Small intestine (tissue), 7 donors: ENCODE data around the gene LRRIQ1. TPM values are rescaled to one million over a fixed set of nuclear protein-coding genes. Genes with fewer than 3 reads are reported as not detected.

Experiments used
- DNase-seq, 2 donors: peaks; one replicate each; pipeline versions ENCODE4 v3.0.0 to v3.0.0-alpha.2; 2013
- FAIRE-seq: peaks from 2 replicates; lab custom pipeline; 2012; peaks lifted over from hg19 to GRCh38; lab: Jason Lieb, UNC
- H3K27ac ChIP-seq, 3 donors: one replicate each; pipeline ENCODE4 v1.5.1; 2013; ENCODE audit warnings: low read length in 2 of 3, mild to moderate bottlenecking in 2 of 3, control low read depth in 1 of 3, inconsistent platforms in 1 of 3, low read depth in 1 of 3, moderate library complexity in 1 of 3
- H3K27me3 ChIP-seq, 3 donors: one replicate each; pipeline ENCODE4 v1.6.1; 2013; ENCODE audit warnings: low read length in 3 of 3, inconsistent platforms in 1 of 3; ENCODE audit not compliant: control insufficient read depth in 3 of 3, insufficient read depth in 3 of 3
- H3K36me3 ChIP-seq, 3 donors: one replicate each; pipeline ENCODE4 v1.6.1; 2013; ENCODE audit warnings: low read length in 3 of 3, inconsistent platforms in 1 of 3, low read depth in 1 of 3, mild to moderate bottlenecking in 1 of 3, moderate library complexity in 1 of 3; ENCODE audit not compliant: control insufficient read depth in 3 of 3, insufficient read depth in 2 of 3
- H3K4me1 ChIP-seq, 3 donors: one replicate each; pipeline ENCODE4 v1.6.1; 2013; ENCODE audit warnings: low read length in 2 of 3, inconsistent platforms in 1 of 3, low read depth in 1 of 3, mild to moderate bottlenecking in 1 of 3, moderate library complexity in 1 of 3; ENCODE audit not compliant: control insufficient read depth in 3 of 3, insufficient read depth in 2 of 3
- H3K4me3 ChIP-seq, 3 donors: one replicate each; pipeline ENCODE4 v1.5.1; 2013; ENCODE audit warnings: low read length in 3 of 3, control low read depth in 1 of 3, inconsistent platforms in 1 of 3, low read depth in 1 of 3, mild to moderate bottlenecking in 1 of 3, moderate library complexity in 1 of 3
- H3K9me3 ChIP-seq, 2 donors: one replicate each; pipeline ENCODE4 v1.6.1; 2013; ENCODE audit warnings: low read depth in 1 of 2, low read length in 1 of 2; ENCODE audit not compliant: control insufficient read depth in 2 of 2, insufficient read depth in 1 of 2
- WGBS, 3 donors: extraction: QIAGEN DNeasy Blood & Tissue Kit; methylation state at CpG; one replicate each; pipeline ENCODE4 v1.1.7; 2013; 5-methylcytosine and 5-hydroxymethylcytosine counted together
- polyA plus RNA-seq, 4 donors: library from polyadenylated mRNA; stranded (reverse) in 3 of 4; unstranded in 1 of 4; fragments of 200-250 nt in 3 of 4; fragments of 120-200 nt in 1 of 4; gene quantifications; one replicate each; pipeline versions ENCODE4 v1.2.1 to v1.2.3, GENCODE V29; 2013
- donor health status: healthy with polysubstance abuse.
- donor health status: control.
- donor health status: control.
- donor health status: Bipolar disorder and iron deficiency.
- donor health status: healthy.

LRRIQ1 gene
- polyA plus RNA-seq, 4 donors, result 0.09 to 0.22 TPM; not detected in 2

- no peak for FAIRE-seq
- WGBS, 3 donors, result 28 to 37% (median 29%) methylated on average over 2 of the region's 2 CpGs
- H3K27me3 ChIP-seq, result no peaks in the 10 kb centered on the region
- H3K27ac ChIP-seq, result no peak overlapping the region
- H3K36me3 ChIP-seq, result no peaks in the 10 kb centered on the region
- no peak for DNase-seq
- H3K4me1 ChIP-seq, result no peaks in the 10 kb centered on the region
- no peaks in the 10 kb centered on the region for H3K9me3 ChIP-seq
- no peak overlapping the region for H3K4me3 ChIP-seq
Measured at GRCh38 chr12:85018098-85018497, 18.1 kb upstream of the LRRIQ1 start.

GRCh38 chr12:85029456-85029855 is 6.7 kb upstream of the LRRIQ1 start:
- Histone ChIP-seq H3K27ac (no peak overlapping the region), H3K36me3 (no peaks in the 10 kb centered on the region), H3K4me1 (no peaks in the 10 kb centered on the region), H3K4me3 (no peak overlapping the region), H3K9me3 (no peaks in the 10 kb centered on the region), H3K27me3 (no peaks in the 10 kb centered on the region)
- FAIRE-seq (peak; percentile 19), DNase-seq (peak; percentile 9 to 14)

- Histone ChIP-seq H3K27ac (no peak overlapping the region), H3K4me1 (no peaks in the 10 kb centered on the region), H3K27me3 (peaks cover 0 to 2% (median 0%) of the 10 kb centered on the region in 3 donors), H3K36me3 (no peaks in the 10 kb centered on the region), H3K9me3 (no peaks in the 10 kb centered on the region), H3K4me3 (peak overlapping the region in 1 of 3 donors; percentile 49)
- FAIRE-seq (no peak), DNase-seq (no peak)
- WGBS, 3 donors, result 7 to 15% (median 12%) methylated on average over 3 of the region's 3 CpGs
Measured at GRCh38 chr12:85036733-85037132, 582 bp downstream of the LRRIQ1 start.

GRCh38 chr12:85041395-85041794 is 5.2 kb downstream of the LRRIQ1 start:
- FAIRE-seq, result no peak
- H3K27ac ChIP-seq, result no peak overlapping the region

GRCh38 chr12:85043829-85044228 is 7.7 kb downstream of the LRRIQ1 start:
- no peak overlapping the region for H3K4me3 ChIP-seq
- DNase-seq, result no peak
- H3K27ac ChIP-seq, result no peak overlapping the region
- H3K36me3 ChIP-seq, result no peaks in the 10 kb centered on the region
- no peaks in the 10 kb centered on the region for H3K4me1 ChIP-seq
- H3K27me3 ChIP-seq, result no peaks in the 10 kb centered on the region
- H3K9me3 ChIP-seq, result no peaks in the 10 kb centered on the region
- FAIRE-seq, result no peak

More at GRCh38 chr12:85041395-85041794, 5.2 kb downstream of the LRRIQ1 start:
- peaks cover 0 to 2% (median 0%) of the 10 kb centered on the region in 3 donors for H3K27me3 ChIP-seq
- no peaks in the 10 kb centered on the region for H3K9me3 ChIP-seq
- no peak overlapping the region for H3K4me3 ChIP-seq
- H3K36me3 ChIP-seq, result no peaks in the 10 kb centered on the region
- whole genome bisulfite sequencing, 3 donors, result 0 to 23% (median 21%) methylated on average over 1 of the region's 1 CpG
- DNase-seq, result no peak
- no peaks in the 10 kb centered on the region for H3K4me1 ChIP-seq

GRCh38 chr12:85057370-85057963 is 21.3 kb downstream of the LRRIQ1 start:
- H3K4me1 ChIP-seq, result no peaks in the 10 kb centered on the region
- no peaks in the 10 kb centered on the region for H3K9me3 ChIP-seq
- no peak overlapping the region for H3K4me3 ChIP-seq
- WGBS, 3 donors, result 45 to 49% (median 46%) methylated on average over 2 of the region's 2 CpGs
- no peaks in the 10 kb centered on the region for H3K36me3 ChIP-seq
- peak; percentile 35 to 52 for DNase-seq
- no peak for FAIRE-seq
- no peaks in the 10 kb centered on the region for H3K27me3 ChIP-seq
- no peak overlapping the region for H3K27ac ChIP-seq

GRCh38 chr12:85058339-85058738 is 22.2 kb downstream of the LRRIQ1 start:
- Histone ChIP-seq H3K27me3 (no peaks in the 10 kb centered on the region), H3K9me3 (no peaks in the 10 kb centered on the region), H3K36me3 (no peaks in the 10 kb centered on the region), H3K4me3 (no peak overlapping the region), H3K27ac (no peak overlapping the region), H3K4me1 (no peaks in the 10 kb centered on the region)
- DNase-seq (no peak), FAIRE-seq (no peak)
- WGBS, 3 donors, result 42 to 48% (median 46%) methylated on average over 3 of the region's 3 CpGs

- 49 to 61% (median 51%) methylated on average over 6 of the region's 6 CpGs for WGBS, 3 donors
- DNase-seq (no peak), FAIRE-seq (no peak)
- H3K9me3 ChIP-seq, result no peaks in the 10 kb centered on the region
- no peaks in the 10 kb centered on the region for H3K4me1 ChIP-seq
- H3K4me3 ChIP-seq, result no peak overlapping the region
- H3K27ac ChIP-seq, result no peak overlapping the region
- H3K36me3 ChIP-seq, result no peaks in the 10 kb centered on the region
- H3K27me3 ChIP-seq, result no peaks in the 10 kb centered on the region
Measured at GRCh38 chr12:85059594-85059993, 23.4 kb downstream of the LRRIQ1 start.

GRCh38 chr12:85060916-85061315 is 24.8 kb downstream of the LRRIQ1 start:
- Histone ChIP-seq H3K36me3 (no peaks in the 10 kb centered on the region), H3K27me3 (no peaks in the 10 kb centered on the region), H3K4me1 (no peaks in the 10 kb centered on the region), H3K27ac (no peak overlapping the region), H3K9me3 (no peaks in the 10 kb centered on the region), H3K4me3 (no peak overlapping the region)
- 57 to 71% (median 58%) methylated on average over 2 of the region's 2 CpGs for WGBS, 3 donors
- DNase-seq (no peak), FAIRE-seq (no peak)
